Tibial nerve (tissue), 3 donors: ENCODE results near the gene NUB1.

Experiments
- POLR2A ChIP-seq, 2 donors: fragments of 450-650 bp; IDR thresholded peaks; one replicate each; pipeline ENCODE4 v1.6.1; 2017; ENCODE audit warnings: antibody characterized with exemption in 2 of 2, mild to moderate bottlenecking in 2 of 2, moderate library complexity in 2 of 2
- TF ChIP-seq, protein P1 (sequence below), 5 experiments: fragments of 200-600 bp in 3 of 5; fragments of 450-650 bp in 2 of 5; sonication (generic) in 3 of 5; IDR thresholded peaks; one replicate each; pipeline ENCODE4 v1.5.1; 2016 to 2019; ENCODE audit warnings: antibody characterized with exemption in 5 of 5, mild to moderate bottlenecking in 3 of 5, moderate library complexity in 2 of 5

- TF ChIP-seq, protein P1, sequence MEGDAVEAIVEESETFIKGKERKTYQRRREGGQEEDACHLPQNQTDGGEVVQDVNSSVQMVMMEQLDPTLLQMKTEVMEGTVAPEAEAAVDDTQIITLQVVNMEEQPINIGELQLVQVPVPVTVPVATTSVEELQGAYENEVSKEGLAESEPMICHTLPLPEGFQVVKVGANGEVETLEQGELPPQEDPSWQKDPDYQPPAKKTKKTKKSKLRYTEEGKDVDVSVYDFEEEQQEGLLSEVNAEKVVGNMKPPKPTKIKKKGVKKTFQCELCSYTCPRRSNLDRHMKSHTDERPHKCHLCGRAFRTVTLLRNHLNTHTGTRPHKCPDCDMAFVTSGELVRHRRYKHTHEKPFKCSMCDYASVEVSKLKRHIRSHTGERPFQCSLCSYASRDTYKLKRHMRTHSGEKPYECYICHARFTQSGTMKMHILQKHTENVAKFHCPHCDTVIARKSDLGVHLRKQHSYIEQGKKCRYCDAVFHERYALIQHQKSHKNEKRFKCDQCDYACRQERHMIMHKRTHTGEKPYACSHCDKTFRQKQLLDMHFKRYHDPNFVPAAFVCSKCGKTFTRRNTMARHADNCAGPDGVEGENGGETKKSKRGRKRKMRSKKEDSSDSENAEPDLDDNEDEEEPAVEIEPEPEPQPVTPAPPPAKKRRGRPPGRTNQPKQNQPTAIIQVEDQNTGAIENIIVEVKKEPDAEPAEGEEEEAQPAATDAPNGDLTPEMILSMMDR (IDR thresholded peaks at IDR 0.05) = no peak
- no peak for TF ChIP-seq POLR2A (IDR thresholded peaks at IDR 0.05)
Observed at GRCh38 chr7:151372612-151373265, 31.1 kb downstream of the NUB1 start.
